Neural cell (in vitro differentiated cells): ENCODE data around the gene SHANK3. TPM values are rescaled to one million over a fixed set of nuclear protein-coding genes. Genes with fewer than 3 reads are reported as not detected.

Experiments used
- H2AFZ ChIP-seq: fragments of 200-600, 300-800 bp; sonication (generic), shearing (Covaris generic); 2 replicates; pipeline ENCODE4 v1.6.0; 2014; ENCODE audit warnings: low read depth, mild to moderate bottlenecking, antibody characterized with exemption, low read length, moderate library complexity
- H3F3A ChIP-seq: fragments of 200-600 bp; shearing (Covaris generic); 2 replicates; pipeline ENCODE4 v1.6.1; 2016; ENCODE audit warnings: mild to moderate bottlenecking, moderate library complexity, mixed read lengths, antibody characterized with exemption, low read length; ENCODE audit not compliant: insufficient read depth, poor library complexity, severe bottlenecking
- H3K27ac ChIP-seq: fragments of 200-600, 300-800 bp; sonication (generic), shearing (Covaris generic); 2 replicates; pipeline ENCODE4 v1.5.1; 2014; ENCODE audit warnings: mild to moderate bottlenecking, low read length, moderate library complexity
- H3K27me3 ChIP-seq: fragments of 300-800, 200-600 bp; sonication (generic), shearing (Covaris generic); 2 replicates; pipeline ENCODE4 v1.6.0; 2014; ENCODE audit warnings: mild to moderate bottlenecking, low read depth, low read length, moderate library complexity; ENCODE audit not compliant: insufficient read depth
- H3K36me3 ChIP-seq: fragments of 300-800, 200-600 bp; sonication (generic), shearing (Covaris generic); 2 replicates; pipeline ENCODE4 v1.5.1; 2014; ENCODE audit warnings: mild to moderate bottlenecking, antibody characterized with exemption, low read length, moderate library complexity; ENCODE audit not compliant: insufficient read depth
- H3K4me2 ChIP-seq: fragments of 300-800, 200-600 bp; sonication (generic), shearing (Covaris generic); 2 replicates; pipeline ENCODE4 v1.6.0; 2014; ENCODE audit warnings: mild to moderate bottlenecking, low read length
- H3K4me3 ChIP-seq: fragments of 300-800, 200-600 bp; sonication (generic), shearing (Covaris generic); 2 replicates; pipeline ENCODE4 v1.5.1; 2014; ENCODE audit warnings: mild to moderate bottlenecking, low read length, moderate library complexity
- H3K79me2 ChIP-seq: fragments of 200-600 bp; shearing (Covaris generic); replicated peaks from 2 replicates; pipeline ENCODE4 v1.6.0; 2014; ENCODE audit warnings: mild to moderate bottlenecking, low read length, moderate library complexity; ENCODE audit not compliant: insufficient read depth
- H3K9ac ChIP-seq: fragments of 300-800, 200-600 bp; sonication (generic), shearing (Covaris generic); 2 replicates; pipeline ENCODE4 v1.6.1; 2016; ENCODE audit warnings: mild to moderate bottlenecking, low read length, mixed read lengths
- H3K9me2 ChIP-seq: fragments of 200-600 bp; shearing (Covaris generic); 2 replicates; pipeline ENCODE4 v1.6.1; 2016; ENCODE audit warnings: mild to moderate bottlenecking, low read length, mixed read lengths; ENCODE audit not compliant: insufficient read depth
- H3K9me3 ChIP-seq: fragments of 200-600, 300-800 bp; sonication (generic), shearing (Covaris generic); 2 replicates; pipeline ENCODE4 v1.6.1; 2016; ENCODE audit warnings: mild to moderate bottlenecking, mixed run types, low read length, moderate library complexity, mixed read lengths
- H4K20me1 ChIP-seq: fragments of 200-600 bp; shearing (Covaris generic); 2 replicates; pipeline ENCODE4 v1.6.1; 2016; ENCODE audit warnings: mild to moderate bottlenecking, mixed run types; ENCODE audit not compliant: insufficient read depth
- EP300 ChIP-seq: fragments of 450-650 bp; conservative IDR thresholded peaks from 2 replicates; pipeline ENCODE4 v1.6.1; 2014; ENCODE audit warnings: antibody characterized with exemption, mild to moderate bottlenecking, moderate library complexity; ENCODE audit not compliant: poor library complexity, severe bottlenecking
- EZH2 ChIP-seq: fragments of 200-600, 300-800 bp; shearing (Covaris generic), sonication (generic); IDR thresholded peaks from 2 replicates; pipeline ENCODE4 v1.6.1; 2014; ENCODE audit warnings: antibody characterized with exemption, low read length, borderline replicate concordance, mild to moderate bottlenecking; ENCODE audit not compliant: insufficient read depth, poor library complexity, severe bottlenecking
- MXI1 ChIP-seq: fragments of 450-650 bp; conservative IDR thresholded peaks from 2 replicates; pipeline ENCODE4 v1.6.1; 2014; ENCODE audit warnings: antibody characterized with exemption, mild to moderate bottlenecking; ENCODE audit not compliant: poor library complexity, severe bottlenecking
- POLR2AphosphoS5 ChIP-seq: IDR thresholded peaks from 2 replicates; pipeline ENCODE4 v1.6.1; 2012
- RAD21 ChIP-seq: fragments of 450-650 bp; conservative IDR thresholded peaks from 2 replicates; pipeline ENCODE4 v1.6.1; 2014; ENCODE audit warnings: antibody characterized with exemption, mild to moderate bottlenecking, moderate library complexity
- SMC3 ChIP-seq: fragments of 450-650 bp; conservative IDR thresholded peaks from 2 replicates; pipeline ENCODE4 v1.6.1; 2014; ENCODE audit warnings: antibody characterized with exemption, mild to moderate bottlenecking, moderate library complexity; ENCODE audit not compliant: poor library complexity
- TAF1 ChIP-seq: IDR thresholded peaks from 2 replicates; pipeline ENCODE4 v1.6.1; 2012; ENCODE audit warnings: low read depth
- polyA plus RNA-seq: library from polyadenylated mRNA; depleted of rRNA; stranded (reverse); fragments of >200 nt; gene quantifications from 2 replicates; pipeline ENCODE4 v1.2.3, GENCODE V29; 2014
- TF ChIP-seq, protein P1 (sequence below): IDR thresholded peaks from 2 replicates; pipeline ENCODE4 v1.6.1; 2012; ENCODE audit warnings: borderline replicate concordance
- TF ChIP-seq, protein P2 (sequence below): fragments of 450-650 bp; IDR thresholded peaks from 2 replicates; pipeline ENCODE4 v1.5.1; 2014; ENCODE audit warnings: antibody characterized with exemption, mild to moderate bottlenecking, moderate library complexity; ENCODE audit not compliant: poor library complexity, severe bottlenecking

Gene SHANK3
- polyA plus RNA-seq, 1 donor from 2014 or later, result 5.5 TPM

DNA sequence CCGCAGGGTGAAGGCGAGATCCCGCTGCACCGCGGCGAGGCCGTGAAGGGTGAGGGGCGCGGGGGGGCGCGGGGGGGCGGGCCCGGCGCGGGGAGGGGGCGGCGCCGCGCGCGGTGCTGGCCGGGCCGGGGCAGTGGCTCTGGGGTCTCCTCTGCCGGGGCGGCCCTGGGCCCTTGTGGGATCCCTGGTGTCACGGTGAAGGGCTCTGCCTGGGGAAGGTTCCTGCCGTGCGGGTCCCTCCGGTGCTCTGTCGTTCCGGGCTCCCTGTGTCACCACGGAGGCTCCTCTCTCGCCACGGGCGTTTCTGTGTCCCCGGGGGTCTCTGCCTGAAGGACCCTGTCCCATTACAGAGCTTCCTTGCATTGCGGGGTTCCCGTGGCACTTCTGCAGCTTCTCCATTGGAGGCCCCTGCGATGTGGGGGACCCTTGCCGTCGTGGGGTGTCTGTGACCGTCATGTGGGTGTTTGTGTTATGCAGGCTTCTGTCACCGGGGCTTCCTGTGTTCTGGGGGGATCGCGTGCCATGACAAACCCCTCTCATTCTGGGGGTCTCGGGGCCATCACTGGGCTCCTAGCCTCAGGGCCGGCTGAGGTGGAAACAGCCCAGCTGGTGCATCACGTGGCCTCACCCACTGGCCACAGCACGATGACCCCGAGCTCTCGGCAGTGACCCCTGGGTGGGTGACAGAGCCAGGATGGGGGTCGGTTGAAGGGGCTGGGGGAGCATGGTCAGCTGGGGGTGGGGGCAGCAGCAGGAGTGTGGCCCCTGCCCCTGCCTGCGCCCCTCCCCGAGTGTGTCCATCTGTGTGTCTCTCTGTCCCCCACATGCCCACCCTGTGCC lies 25.3 kb downstream of the SHANK3 start:
- H3K36me3 ChIP-seq, result no peaks in the 10 kb centered on the region
- peaks cover 4% of the 10 kb centered on the region for H3F3A ChIP-seq
- no peak overlapping the region for H2AFZ ChIP-seq
- no peaks in the 10 kb centered on the region for H3K27me3 ChIP-seq
- H3K9me2 ChIP-seq, result no peaks in the 10 kb centered on the region
- H4K20me1 ChIP-seq, result no peaks in the 10 kb centered on the region
- H3K79me2 ChIP-seq, result no peaks in the 10 kb centered on the region
- H3K9ac ChIP-seq, result peak overlapping the region; percentile 63
- no peak overlapping the region for H3K27ac ChIP-seq
- peak overlapping the region; percentile 73 for H3K4me3 ChIP-seq
- H3K4me2 ChIP-seq, result peak overlapping the region; percentile 78
- TF ChIP-seq TAF1, result no peak
- peak; percentile 16 for TF ChIP-seq MXI1
- no peaks in the 10 kb centered on the region for H3K9me3 ChIP-seq

DNA sequence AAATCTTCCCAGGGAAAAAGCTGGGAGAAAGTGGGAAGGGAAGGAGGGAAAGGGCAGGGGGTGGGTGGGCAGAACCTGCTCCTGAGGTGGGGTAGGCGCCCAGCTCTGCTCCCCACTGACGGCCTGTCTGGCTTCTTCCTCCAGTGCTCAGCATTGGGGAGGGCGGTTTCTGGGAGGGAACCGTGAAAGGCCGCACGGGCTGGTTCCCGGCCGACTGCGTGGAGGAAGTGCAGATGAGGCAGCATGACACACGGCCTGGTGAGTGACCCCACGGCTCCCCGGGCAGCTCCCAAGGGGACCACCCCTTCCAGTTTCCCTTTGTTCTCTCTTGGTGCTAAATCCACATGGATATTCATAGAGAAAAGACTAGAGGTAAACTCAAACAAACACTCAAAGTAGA lies 25.9 kb downstream of the SHANK3 start:
- no peak overlapping the region for H2AFZ ChIP-seq
- no peaks in the 10 kb centered on the region for H3K9me3 ChIP-seq
- peaks cover 4% of the 10 kb centered on the region for H3F3A ChIP-seq
- H3K27me3 ChIP-seq, result no peaks in the 10 kb centered on the region
- no peak overlapping the region for H3K4me2 ChIP-seq
- no peaks in the 10 kb centered on the region for H3K79me2 ChIP-seq
- no peak for TF ChIP-seq TAF1
- TF ChIP-seq POLR2AphosphoS5, result no peak
- TF ChIP-seq MXI1, result no peak
- no peak for TF ChIP-seq SMC3
- TF ChIP-seq, protein P1, sequence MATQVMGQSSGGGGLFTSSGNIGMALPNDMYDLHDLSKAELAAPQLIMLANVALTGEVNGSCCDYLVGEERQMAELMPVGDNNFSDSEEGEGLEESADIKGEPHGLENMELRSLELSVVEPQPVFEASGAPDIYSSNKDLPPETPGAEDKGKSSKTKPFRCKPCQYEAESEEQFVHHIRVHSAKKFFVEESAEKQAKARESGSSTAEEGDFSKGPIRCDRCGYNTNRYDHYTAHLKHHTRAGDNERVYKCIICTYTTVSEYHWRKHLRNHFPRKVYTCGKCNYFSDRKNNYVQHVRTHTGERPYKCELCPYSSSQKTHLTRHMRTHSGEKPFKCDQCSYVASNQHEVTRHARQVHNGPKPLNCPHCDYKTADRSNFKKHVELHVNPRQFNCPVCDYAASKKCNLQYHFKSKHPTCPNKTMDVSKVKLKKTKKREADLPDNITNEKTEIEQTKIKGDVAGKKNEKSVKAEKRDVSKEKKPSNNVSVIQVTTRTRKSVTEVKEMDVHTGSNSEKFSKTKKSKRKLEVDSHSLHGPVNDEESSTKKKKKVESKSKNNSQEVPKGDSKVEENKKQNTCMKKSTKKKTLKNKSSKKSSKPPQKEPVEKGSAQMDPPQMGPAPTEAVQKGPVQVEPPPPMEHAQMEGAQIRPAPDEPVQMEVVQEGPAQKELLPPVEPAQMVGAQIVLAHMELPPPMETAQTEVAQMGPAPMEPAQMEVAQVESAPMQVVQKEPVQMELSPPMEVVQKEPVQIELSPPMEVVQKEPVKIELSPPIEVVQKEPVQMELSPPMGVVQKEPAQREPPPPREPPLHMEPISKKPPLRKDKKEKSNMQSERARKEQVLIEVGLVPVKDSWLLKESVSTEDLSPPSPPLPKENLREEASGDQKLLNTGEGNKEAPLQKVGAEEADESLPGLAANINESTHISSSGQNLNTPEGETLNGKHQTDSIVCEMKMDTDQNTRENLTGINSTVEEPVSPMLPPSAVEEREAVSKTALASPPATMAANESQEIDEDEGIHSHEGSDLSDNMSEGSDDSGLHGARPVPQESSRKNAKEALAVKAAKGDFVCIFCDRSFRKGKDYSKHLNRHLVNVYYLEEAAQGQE, result no peak
- TF ChIP-seq, protein P2, sequence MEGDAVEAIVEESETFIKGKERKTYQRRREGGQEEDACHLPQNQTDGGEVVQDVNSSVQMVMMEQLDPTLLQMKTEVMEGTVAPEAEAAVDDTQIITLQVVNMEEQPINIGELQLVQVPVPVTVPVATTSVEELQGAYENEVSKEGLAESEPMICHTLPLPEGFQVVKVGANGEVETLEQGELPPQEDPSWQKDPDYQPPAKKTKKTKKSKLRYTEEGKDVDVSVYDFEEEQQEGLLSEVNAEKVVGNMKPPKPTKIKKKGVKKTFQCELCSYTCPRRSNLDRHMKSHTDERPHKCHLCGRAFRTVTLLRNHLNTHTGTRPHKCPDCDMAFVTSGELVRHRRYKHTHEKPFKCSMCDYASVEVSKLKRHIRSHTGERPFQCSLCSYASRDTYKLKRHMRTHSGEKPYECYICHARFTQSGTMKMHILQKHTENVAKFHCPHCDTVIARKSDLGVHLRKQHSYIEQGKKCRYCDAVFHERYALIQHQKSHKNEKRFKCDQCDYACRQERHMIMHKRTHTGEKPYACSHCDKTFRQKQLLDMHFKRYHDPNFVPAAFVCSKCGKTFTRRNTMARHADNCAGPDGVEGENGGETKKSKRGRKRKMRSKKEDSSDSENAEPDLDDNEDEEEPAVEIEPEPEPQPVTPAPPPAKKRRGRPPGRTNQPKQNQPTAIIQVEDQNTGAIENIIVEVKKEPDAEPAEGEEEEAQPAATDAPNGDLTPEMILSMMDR, result no peak
- no peak for TF ChIP-seq EP300
- no peak for TF ChIP-seq EZH2
- TF ChIP-seq RAD21, result no peak
- no peaks in the 10 kb centered on the region for H4K20me1 ChIP-seq
- no peak overlapping the region for H3K27ac ChIP-seq
- no peaks in the 10 kb centered on the region for H3K9me2 ChIP-seq
- no peak overlapping the region for H3K9ac ChIP-seq
- no peaks in the 10 kb centered on the region for H3K36me3 ChIP-seq
- H3K4me3 ChIP-seq, result peak overlapping the region; percentile 73
